Chondrocyte (in vitro differentiated cells): ENCODE results near the gene FBXL17. TPM values are rescaled to one million over a fixed set of nuclear protein-coding genes. Genes with fewer than 3 reads are reported as not detected.
A peak's percentile ranks its signal among the peaks of the same experiment; 100 is the strongest.

Experiments used
- DNase-seq: peaks from one replicate; pipeline ENCODE4 v3.0.0; 2021; ENCODE audit warnings: mixed read lengths, low spot score
- H3K27ac Mint-ChIP-seq: one replicate; pipeline ENCODE4 v1.8.0; 2021; ENCODE audit warnings: mild to moderate bottlenecking, moderate library complexity, mixed read lengths; ENCODE audit not compliant: unreplicated experiment
- H3K27me3 Mint-ChIP-seq: 2 replicates; pipeline ENCODE4 v1.8.0; 2021; ENCODE audit warnings: low read depth, mixed read lengths
- H3K36me3 Mint-ChIP-seq: 2 replicates; pipeline ENCODE4 v1.8.0; 2021; ENCODE audit warnings: low read depth, mixed read lengths
- H3K4me1 Mint-ChIP-seq: 2 replicates; pipeline ENCODE4 v1.8.0; 2021; ENCODE audit warnings: low read depth, mild to moderate bottlenecking, mixed read lengths
- H3K4me3 Mint-ChIP-seq: one replicate; pipeline ENCODE4 v1.8.0; 2021; ENCODE audit warnings: mild to moderate bottlenecking, moderate library complexity, mixed read lengths; ENCODE audit not compliant: unreplicated experiment
- H3K9me3 Mint-ChIP-seq: 2 replicates; pipeline ENCODE4 v1.8.0; 2021; ENCODE audit warnings: low read depth, mixed read lengths
- total RNA-seq: library from RNA; stranded (reverse); gene quantifications from 3 replicates; pipeline ENCODE4 v1.2.1, GENCODE V29; 2021
- TF ChIP-seq, protein P1 (sequence below): fragments of 200-600 bp; sonication (generic); IDR thresholded peaks from 2 replicates; pipeline ENCODE4 v1.5.0; 2021; ENCODE audit warnings: antibody characterized with exemption, mild to moderate bottlenecking, moderate library complexity

FBXL17 gene
- total RNA-seq, 1 donor from 2014 or later = 15.3 TPM

DNA sequence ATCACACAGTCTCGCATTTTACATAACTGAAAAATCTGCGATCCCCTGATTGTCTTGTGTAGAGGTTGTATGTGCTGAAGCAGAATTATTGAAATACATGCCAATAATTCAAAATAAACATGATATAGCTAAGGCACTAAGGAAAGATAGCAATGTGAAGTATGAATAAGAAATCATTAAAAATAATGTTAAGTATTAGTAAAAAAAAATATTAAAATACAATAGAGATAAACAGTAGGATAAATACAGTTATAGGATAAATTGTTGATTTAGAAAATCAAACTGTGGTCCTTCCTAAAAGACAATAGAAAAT, 121.1 kb downstream of the FBXL17 start:
- Mint-ChIP-seq H3K27ac (no peak overlapping the region), H3K9me3 (no peaks in the 10 kb centered on the region), H3K27me3 (no peaks in the 10 kb centered on the region), H3K4me1 (peaks cover 20% of the 10 kb centered on the region), H3K4me3 (no peak overlapping the region), H3K36me3 (no peaks in the 10 kb centered on the region)
- TF ChIP-seq, protein P1, sequence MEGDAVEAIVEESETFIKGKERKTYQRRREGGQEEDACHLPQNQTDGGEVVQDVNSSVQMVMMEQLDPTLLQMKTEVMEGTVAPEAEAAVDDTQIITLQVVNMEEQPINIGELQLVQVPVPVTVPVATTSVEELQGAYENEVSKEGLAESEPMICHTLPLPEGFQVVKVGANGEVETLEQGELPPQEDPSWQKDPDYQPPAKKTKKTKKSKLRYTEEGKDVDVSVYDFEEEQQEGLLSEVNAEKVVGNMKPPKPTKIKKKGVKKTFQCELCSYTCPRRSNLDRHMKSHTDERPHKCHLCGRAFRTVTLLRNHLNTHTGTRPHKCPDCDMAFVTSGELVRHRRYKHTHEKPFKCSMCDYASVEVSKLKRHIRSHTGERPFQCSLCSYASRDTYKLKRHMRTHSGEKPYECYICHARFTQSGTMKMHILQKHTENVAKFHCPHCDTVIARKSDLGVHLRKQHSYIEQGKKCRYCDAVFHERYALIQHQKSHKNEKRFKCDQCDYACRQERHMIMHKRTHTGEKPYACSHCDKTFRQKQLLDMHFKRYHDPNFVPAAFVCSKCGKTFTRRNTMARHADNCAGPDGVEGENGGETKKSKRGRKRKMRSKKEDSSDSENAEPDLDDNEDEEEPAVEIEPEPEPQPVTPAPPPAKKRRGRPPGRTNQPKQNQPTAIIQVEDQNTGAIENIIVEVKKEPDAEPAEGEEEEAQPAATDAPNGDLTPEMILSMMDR = peak; percentile 52
- no peak for DNase-seq

DNA sequence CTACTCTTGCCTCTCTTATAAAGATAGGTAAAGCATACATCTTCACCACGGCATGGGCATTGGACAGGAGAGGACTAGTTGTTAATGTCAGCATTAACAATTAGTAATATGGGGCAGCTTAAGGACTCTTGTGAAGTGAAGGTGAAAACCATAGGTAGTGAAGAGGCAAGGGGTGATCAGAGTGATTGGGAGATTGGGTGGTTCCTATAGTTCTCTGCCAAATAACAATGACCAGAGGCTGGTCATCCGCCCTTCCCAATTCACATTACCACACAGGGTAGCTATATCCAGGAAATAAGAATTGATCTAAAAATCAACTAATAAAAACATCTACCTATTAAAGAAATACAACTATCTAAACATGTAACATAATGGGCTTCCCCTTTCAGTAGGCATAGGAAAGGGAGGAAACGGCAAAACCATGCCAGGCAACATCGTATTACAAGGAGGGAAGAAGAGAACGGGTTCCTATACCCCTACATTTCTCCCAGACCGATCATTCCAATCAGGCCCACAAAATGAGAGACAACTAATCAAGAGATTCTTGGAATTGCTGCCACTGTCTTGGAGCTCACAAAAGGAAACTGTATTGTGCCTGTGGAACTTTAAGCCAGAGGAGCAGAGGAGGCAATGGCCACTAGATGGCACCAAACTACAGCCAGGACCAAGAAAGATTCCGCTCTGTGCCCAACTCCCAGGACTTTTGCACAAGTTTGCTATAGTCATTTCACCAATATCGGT, 121.6 kb downstream of the FBXL17 start:
- Mint-ChIP-seq H3K9me3 (no peaks in the 10 kb centered on the region), H3K36me3 (no peaks in the 10 kb centered on the region), H3K4me3 (no peak overlapping the region), H3K27me3 (no peaks in the 10 kb centered on the region), H3K27ac (no peak overlapping the region), H3K4me1 (peaks cover 20% of the 10 kb centered on the region)
- TF ChIP-seq, protein P1 = peak; percentile 98
- no peak for DNase-seq

DNA sequence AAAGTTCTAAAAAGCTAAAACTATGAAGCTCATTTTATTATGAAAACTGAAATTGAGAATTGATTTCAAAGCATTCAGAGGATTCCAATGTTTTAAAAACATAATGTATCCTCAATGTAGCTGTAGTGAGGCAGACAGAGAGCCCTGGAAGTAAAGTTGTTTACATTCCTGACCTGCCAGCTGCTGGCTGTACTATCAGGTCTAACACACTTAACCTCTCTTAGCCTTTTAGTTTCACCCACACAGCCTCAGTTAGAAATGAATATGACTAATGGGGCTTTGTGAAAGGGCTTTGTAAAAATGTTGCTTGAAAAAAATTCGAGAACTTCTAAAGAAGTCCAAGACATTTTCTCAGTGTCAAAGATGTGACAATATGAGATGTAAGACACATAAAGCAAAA, 122.6 kb downstream of the FBXL17 start:
- Mint-ChIP-seq H3K36me3 (no peaks in the 10 kb centered on the region), H3K9me3 (no peaks in the 10 kb centered on the region), H3K27me3 (no peaks in the 10 kb centered on the region), H3K4me1 (peaks cover 20% of the 10 kb centered on the region), H3K4me3 (no peak overlapping the region), H3K27ac (no peak overlapping the region)
- no peak for DNase-seq
- TF ChIP-seq, protein P1 = no peak

DNA sequence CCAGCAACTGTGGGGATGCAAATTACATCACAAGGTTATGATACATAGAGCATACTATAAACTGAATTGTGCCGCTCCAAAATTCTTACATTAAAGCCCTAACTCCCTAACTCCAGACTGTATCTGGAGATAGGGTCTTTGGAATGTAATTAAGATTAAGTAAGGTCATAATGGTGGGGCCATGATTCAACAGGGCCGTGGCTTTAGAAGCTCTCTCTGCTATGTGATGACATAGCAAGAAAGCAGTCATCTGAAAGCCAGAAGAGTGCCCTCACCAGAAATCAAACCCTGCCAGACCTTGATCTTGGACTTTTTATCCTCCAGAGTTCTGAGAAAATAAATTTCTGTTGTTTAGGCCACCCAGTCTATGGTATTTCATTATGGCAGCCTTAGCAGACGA, 123.9 kb downstream of the FBXL17 start:
- no peak overlapping the region for H3K27ac Mint-ChIP-seq
- no peaks in the 10 kb centered on the region for H3K36me3 Mint-ChIP-seq
- no peaks in the 10 kb centered on the region for H3K27me3 Mint-ChIP-seq
- DNase-seq = no peak
- H3K9me3 Mint-ChIP-seq = no peaks in the 10 kb centered on the region
- TF ChIP-seq, protein P1 = no peak
- peaks cover 20% of the 10 kb centered on the region for H3K4me1 Mint-ChIP-seq
- no peak overlapping the region for H3K4me3 Mint-ChIP-seq

DNA sequence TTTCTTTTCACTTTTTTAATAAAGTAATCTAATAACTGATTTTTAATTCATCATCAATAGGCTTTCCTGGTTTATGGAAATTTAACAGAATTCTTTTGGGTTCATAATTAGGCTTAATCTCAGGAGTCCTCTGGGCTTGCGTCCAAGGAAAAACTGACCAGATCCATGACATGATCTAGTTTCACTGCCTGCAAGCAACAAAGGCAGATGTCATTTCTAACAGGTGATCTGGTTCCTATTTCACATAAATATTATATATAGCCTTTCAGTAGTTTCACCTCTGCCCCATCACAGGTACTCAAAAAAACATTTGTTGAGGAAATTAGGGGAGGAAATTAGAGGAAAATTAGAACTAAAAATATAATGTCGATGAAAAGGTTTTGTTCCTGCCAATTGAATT, 126.4 kb downstream of the FBXL17 start:
- Mint-ChIP-seq H3K27ac (no peak overlapping the region), H3K4me3 (no peak overlapping the region), H3K9me3 (no peaks in the 10 kb centered on the region), H3K4me1 (peaks cover 30% of the 10 kb centered on the region), H3K27me3 (no peaks in the 10 kb centered on the region), H3K36me3 (no peaks in the 10 kb centered on the region)
- no peak for DNase-seq
- TF ChIP-seq, protein P1 = no peak
